ENCODE data around the gene CLDN19.
"Not testable (repeated sequence)": the region's sequence is repeated elsewhere in the genome, so short reads cannot be mapped to it uniquely, and the experiment has no call there.

The CLDN19 gene

GRCh38 chr1:42759114-42759513, 19.1 kb upstream of the CLDN19 start:
- DNase-seq (ENCODE audit: low spot score): no peak

- DNase-seq (ENCODE audit: low spot score): no peak
These were observed 18.6 kb upstream of the CLDN19 start for GRCh38 chr1:42758641-42759040.

GRCh38 chr1:42757892-42758275, 17.8 kb upstream of the CLDN19 start:
- DNase-seq (ENCODE audit: low spot score): no peak

GRCh38 chr1:42756956-42757891, 17.2 kb upstream of the CLDN19 start:
- DNase-seq (ENCODE audit: low spot score): peak; percentile 36

- DNase-seq (ENCODE audit: low spot score): no peak
These were observed 13.0 kb upstream of the CLDN19 start for GRCh38 chr1:42753070-42753469.

GRCh38 chr1:42752284-42752683, 12.2 kb upstream of the CLDN19 start:
- no peak for DNase-seq (ENCODE audit: low spot score)

- not testable (repeated sequence) for DNase-seq (ENCODE audit: low spot score)
These were observed 11.6 kb upstream of the CLDN19 start for GRCh38 chr1:42751511-42752070.

- DNase-seq (ENCODE audit: low spot score): no peak
These were observed 10.0 kb upstream of the CLDN19 start for GRCh38 chr1:42750041-42750440.

- DNase-seq (ENCODE audit: low spot score): no peak
These were observed 8.7 kb upstream of the CLDN19 start for GRCh38 chr1:42748461-42749410.

GRCh38 chr1:42748021-42748420, 8.0 kb upstream of the CLDN19 start:
- DNase-seq (ENCODE audit: low spot score): no peak

GRCh38 chr1:42747125-42747524, 7.1 kb upstream of the CLDN19 start:
- no peak for DNase-seq (ENCODE audit: low spot score)

GRCh38 chr1:42746436-42747105, 6.5 kb upstream of the CLDN19 start:
- no peak for DNase-seq (ENCODE audit: low spot score)

- no peak for DNase-seq (ENCODE audit: low spot score)
These were observed 5.8 kb upstream of the CLDN19 start for GRCh38 chr1:42745851-42746250.

GRCh38 chr1:42744148-42744413, 4.0 kb upstream of the CLDN19 start:
- DNase-seq (ENCODE audit: low spot score): no peak

GRCh38 chr1:42743317-42744147, 3.5 kb upstream of the CLDN19 start:
- DNase-seq (ENCODE audit: low spot score): no peak

- DNase-seq (ENCODE audit: low spot score): no peak
These were observed 2.7 kb upstream of the CLDN19 start for GRCh38 chr1:42742617-42743316.

GRCh38 chr1:42742141-42742540, 2.1 kb upstream of the CLDN19 start:
- no peak for DNase-seq (ENCODE audit: low spot score)

GRCh38 chr1:42741706-42742105, 1.7 kb upstream of the CLDN19 start:
- no peak for DNase-seq (ENCODE audit: low spot score)

- no peak for DNase-seq (ENCODE audit: low spot score)
These were observed 980 bp upstream of the CLDN19 start for GRCh38 chr1:42740851-42741580.

- no peak for DNase-seq (ENCODE audit: low spot score)
These were observed 1.3 kb downstream of the CLDN19 start for GRCh38 chr1:42738678-42739226.

Measured in activated CD4-positive, alpha-beta T cell treated with anti-CD3 and anti-CD28 coated beads, Interleukin-2, Interleukin-4, amounts not matched to agents 100 ng/mL and 50 ng/mL, durations not matched to agents 16 hours and 8 hours (primary cell).